ENCODE results near the gene CFAP69.
"Not testable (repeated sequence)": the region's sequence is repeated elsewhere in the genome, so short reads cannot be mapped to it uniquely, and the experiment has no call there.

The CFAP69 gene

DNA sequence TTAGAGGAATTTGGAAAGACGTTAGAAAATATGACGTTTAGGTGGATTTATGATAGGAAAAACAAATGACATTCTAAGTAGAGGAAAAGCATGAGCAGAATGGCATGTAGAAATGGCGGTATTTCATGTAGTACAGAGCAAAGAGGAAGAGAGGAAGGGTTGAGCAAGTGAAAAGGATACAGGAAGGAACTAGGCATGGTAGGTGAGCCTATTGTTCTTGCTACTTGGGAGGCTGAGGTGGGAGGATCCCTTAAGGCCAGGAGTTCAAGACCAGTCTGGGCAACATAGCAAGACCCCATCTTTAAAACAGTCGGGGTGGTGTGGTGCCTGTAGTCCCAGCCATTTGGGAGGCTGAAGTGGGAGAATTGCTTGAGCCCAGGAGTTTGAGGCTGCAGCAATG, 102.8 kb downstream of the CFAP69 start:
- no peak for TF ChIP-seq PAX5 (IDR thresholded peaks at IDR 0.05; ENCODE audit: insufficient read depth, low read length, severe bottlenecking)
- TF ChIP-seq POLR2AphosphoS5 (IDR thresholded peaks at IDR 0.05; ENCODE audit: low read depth, low read length): no peak
- TF ChIP-seq POU2F2 (IDR thresholded peaks at IDR 0.05; ENCODE audit: low read depth, low read length): no peak
- TF ChIP-seq SPI1 (IDR thresholded peaks at IDR 0.05; ENCODE audit: low read depth, low read length): no peak
- TF ChIP-seq POLR2A (IDR thresholded peaks at IDR 0.05; ENCODE audit: low read depth, low read length): no peak
- no peak for TF ChIP-seq TAF1 (IDR thresholded peaks at IDR 0.05; ENCODE audit: low read depth, low read length)
- no peak for FAIRE-seq
- no peak for DNase-seq (ENCODE audit: insufficient read length, low spot score)

DNA sequence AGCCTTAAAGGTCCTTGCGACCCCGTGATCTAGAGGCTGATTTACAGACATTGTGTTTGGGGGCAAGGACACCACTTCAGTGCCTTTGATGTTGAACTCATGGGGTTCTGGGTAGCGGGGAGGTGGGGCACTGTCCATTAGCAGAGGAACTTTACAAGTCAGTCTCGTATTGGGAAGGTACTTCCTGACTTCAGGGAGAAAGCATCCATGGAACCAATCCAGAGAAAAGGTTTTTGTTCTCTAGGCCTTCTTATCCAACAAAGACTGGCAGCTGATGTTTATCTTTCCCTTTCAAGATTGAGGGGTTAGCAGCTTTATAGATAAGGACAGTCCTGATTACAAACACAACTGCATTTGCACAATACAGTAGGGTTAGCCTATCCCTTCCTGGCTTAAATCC, 104.3 kb downstream of the CFAP69 start:
- TF ChIP-seq SPI1 (IDR thresholded peaks at IDR 0.05; ENCODE audit: low read depth, low read length) (no peak), POU2F2 (IDR thresholded peaks at IDR 0.05; ENCODE audit: low read depth, low read length) (no peak), POLR2A (IDR thresholded peaks at IDR 0.05; ENCODE audit: low read depth, low read length) (no peak), POLR2AphosphoS5 (IDR thresholded peaks at IDR 0.05; ENCODE audit: low read depth, low read length) (no peak), PAX5 (IDR thresholded peaks at IDR 0.05; ENCODE audit: insufficient read depth, low read length, severe bottlenecking) (no peak), TAF1 (IDR thresholded peaks at IDR 0.05; ENCODE audit: low read depth, low read length) (no peak)
- no peak for FAIRE-seq
- DNase-seq (ENCODE audit: insufficient read length, low spot score): no peak

DNA sequence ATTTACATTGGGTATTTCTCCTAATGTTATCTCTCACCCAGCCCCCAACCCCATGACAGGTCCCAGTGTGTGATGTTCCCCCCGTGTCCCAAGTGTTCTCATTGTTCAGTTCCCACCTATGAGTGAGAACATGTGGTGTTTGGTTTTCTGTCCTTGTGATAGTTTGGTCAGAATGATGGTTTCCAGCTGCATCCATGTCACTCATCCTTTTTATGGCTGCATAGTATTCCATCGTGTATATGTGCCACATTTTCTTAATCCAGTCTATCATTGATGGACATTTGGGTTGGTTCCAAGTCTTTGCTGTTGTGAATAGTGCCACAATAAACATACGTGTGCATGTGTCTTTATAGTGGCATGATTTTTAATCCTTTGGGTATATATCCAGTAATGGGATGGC, 105.1 kb downstream of the CFAP69 start:
- not testable (repeated sequence) for DNase-seq (ENCODE audit: insufficient read length, low spot score); FAIRE-seq

DNA sequence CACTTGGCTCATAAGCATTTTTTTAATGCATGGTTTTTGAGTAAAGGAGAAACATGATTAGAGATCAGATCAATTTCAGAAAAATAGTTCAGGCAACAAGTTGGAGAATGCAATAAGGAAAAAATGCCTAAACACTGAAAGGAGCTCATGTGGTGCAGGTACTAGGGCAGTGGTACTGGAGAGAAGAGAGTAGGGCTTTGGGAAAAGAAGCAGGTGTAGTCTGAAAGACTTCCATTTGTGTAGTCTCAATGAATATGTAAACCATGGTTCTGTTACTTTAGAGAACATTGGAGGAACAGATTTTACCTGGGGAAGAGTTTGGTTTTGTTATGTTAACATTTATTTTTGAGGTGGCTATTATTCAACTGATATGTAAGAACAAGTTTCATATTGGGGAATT, 107.0 kb downstream of the CFAP69 start:
- FAIRE-seq (no peak), DNase-seq (ENCODE audit: insufficient read length, low spot score) (no peak)
- TF ChIP-seq POLR2A (IDR thresholded peaks at IDR 0.05; ENCODE audit: low read depth, low read length) (no peak), TAF1 (IDR thresholded peaks at IDR 0.05; ENCODE audit: low read depth, low read length) (no peak), SPI1 (IDR thresholded peaks at IDR 0.05; ENCODE audit: low read depth, low read length) (no peak), POLR2AphosphoS5 (IDR thresholded peaks at IDR 0.05; ENCODE audit: low read depth, low read length) (no peak), PAX5 (IDR thresholded peaks at IDR 0.05; ENCODE audit: insufficient read depth, low read length, severe bottlenecking) (no peak), POU2F2 (IDR thresholded peaks at IDR 0.05; ENCODE audit: low read depth, low read length) (no peak)

All from GM12891 (cell line).